SK-N-SH (cell line): ENCODE data around the gene BRAF. TPM values are rescaled to one million over a fixed set of nuclear protein-coding genes. Genes with fewer than 3 reads are reported as not detected.

ENCODE experiments used
- CTCF ChIA-PET: fragments of 300-600, 350-600 bp; formaldehyde crosslinking; extraction: SDS; loops from one replicate; lab custom pipeline; 2021; lab: Yijun Ruan, JAX
- POLR2A ChIA-PET: fragments of 350-600 bp; sonication (Branson Sonifier 250); formaldehyde crosslinking; extraction: SDS; loops from one replicate; lab custom pipeline; 2020; ENCODE audit warnings: antibody characterized with exemption, inconsistent platforms; lab: Yijun Ruan, JAX
- DNase-seq: peaks from one replicate; pipeline ENCODE4 v3.0.0; 2012
- H2AFZ ChIP-seq: fragments of 200-600 bp; sonication (generic); 2 replicates; pipeline ENCODE4 v1.8.1; 2016; ENCODE audit warnings: antibody characterized with exemption, mild to moderate bottlenecking, low read depth
- H3F3A ChIP-seq: fragments of 200-600 bp; sonication (generic); replicated peaks from 2 replicates; pipeline ENCODE3; 2016; ENCODE audit warnings: antibody characterized with exemption, mild to moderate bottlenecking; ENCODE audit not compliant: insufficient read depth
- H3K27ac ChIP-seq, 2 experiments: fragments of 200-500 bp in 1 of 2; fragments of 200-600 bp in 1 of 2; sonication (Bioruptor generic) in 1 of 2; sonication (generic), shearing (Covaris generic) in 1 of 2; 2 replicates each; pipeline versions ENCODE4 v1.5.1 to v1.6.1; 2014 to 2016; ENCODE audit warnings: low read depth in 2 of 2, inconsistent platforms in 1 of 2, low read length in 1 of 2, mild to moderate bottlenecking in 1 of 2, mixed read lengths in 1 of 2
- H3K27me3 ChIP-seq: fragments of 200-600 bp; sonication (generic), shearing (Covaris generic); 2 replicates; pipeline ENCODE4 v1.6.1; 2016; ENCODE audit warnings: mixed run types; ENCODE audit not compliant: insufficient read depth
- H3K36me3 ChIP-seq, 2 experiments: fragments of 200-500 bp in 1 of 2; fragments of 200-600 bp in 1 of 2; sonication (Bioruptor generic) in 1 of 2; sonication (generic) in 1 of 2; replicated peaks in 1 of 2; 2 replicates each; pipeline versions ENCODE3 to v1.5.1; 2014 to 2016; ENCODE audit warnings: low read length in 1 of 2, mild to moderate bottlenecking in 1 of 2; ENCODE audit not compliant: insufficient read depth in 2 of 2, control insufficient read depth in 1 of 2
- H3K4me1 ChIP-seq, 2 experiments: fragments of 200-500 bp in 1 of 2; fragments of 200-600 bp in 1 of 2; sonication (Bioruptor generic) in 1 of 2; sonication (generic), shearing (Covaris generic) in 1 of 2; 2 replicates each; pipeline versions ENCODE4 v1.5.1 to v1.6.1; 2014 to 2016; ENCODE audit warnings: low read depth in 1 of 2, low read length in 1 of 2, mixed run types in 1 of 2; ENCODE audit not compliant: insufficient read depth in 2 of 2, control insufficient read depth in 1 of 2
- H3K4me2 ChIP-seq: fragments of 200-600 bp; sonication (generic), shearing (Covaris generic); 2 replicates; pipeline ENCODE4 v1.6.1; 2017; ENCODE audit warnings: mixed run types
- H3K4me3 ChIP-seq, 2 experiments: fragments of 200-500 bp in 1 of 2; fragments of 200-600 bp in 1 of 2; sonication (Bioruptor generic) in 1 of 2; sonication (generic), shearing (Covaris generic) in 1 of 2; 2 replicates each; pipeline versions ENCODE4 v1.5.1 to v1.8.1; 2014 to 2016; ENCODE audit warnings: low read depth in 2 of 2, inconsistent platforms in 1 of 2, low read length in 1 of 2, mild to moderate bottlenecking in 1 of 2, mixed read lengths in 1 of 2, moderate library complexity in 1 of 2
- H3K79me2 ChIP-seq: fragments of 200-600 bp; sonication (generic); 2 replicates; pipeline ENCODE4 v1.8.1; 2017; ENCODE audit warnings: mild to moderate bottlenecking; ENCODE audit not compliant: insufficient read depth
- H3K9ac ChIP-seq: fragments of 200-600 bp; sonication (generic); 2 replicates; pipeline ENCODE4 v1.6.1; 2017; ENCODE audit warnings: mixed run types
- H3K9me2 ChIP-seq: fragments of 200-600 bp; sonication (generic); 2 replicates; pipeline ENCODE4 v1.6.1; 2017; ENCODE audit warnings: mixed run types
- H3K9me3 ChIP-seq: fragments of 200-600 bp; sonication (generic); 2 replicates; pipeline ENCODE4 v1.6.1; 2017; ENCODE audit warnings: mixed run types, mild to moderate bottlenecking, moderate library complexity
- H4K20me1 ChIP-seq: fragments of 200-600 bp; sonication (generic); 2 replicates; pipeline ENCODE4 v1.6.1; 2017; ENCODE audit warnings: mild to moderate bottlenecking, mixed run types; ENCODE audit not compliant: insufficient read depth
- EP300 ChIP-seq, 2 experiments: IDR thresholded peaks; 2 replicates each; pipeline versions ENCODE4 v1.4.0 to v1.6.1; 2012; ENCODE audit warnings: borderline replicate concordance in 1 of 2, low read depth in 1 of 2, low read length in 1 of 2
- FOXJ3 ChIP-seq: sonication (generic); formaldehyde crosslinking; IDR thresholded peaks from 2 replicates; pipeline ENCODE4 v1.5.1; 2020; ENCODE audit warnings: mild to moderate bottlenecking, missing genetic modification reagents
- FOXM1 ChIP-seq: IDR thresholded peaks from 2 replicates; pipeline ENCODE4 v1.4.0; 2012; ENCODE audit warnings: low read depth, mild to moderate bottlenecking
- JUND ChIP-seq: IDR thresholded peaks from 2 replicates; pipeline ENCODE4 v1.4.0; 2012
- MAX ChIP-seq: IDR thresholded peaks from 2 replicates; pipeline ENCODE4 v1.4.0; 2012; ENCODE audit warnings: low read depth
- MEF2A ChIP-seq: IDR thresholded peaks from 2 replicates; pipeline ENCODE4 v1.4.0; 2012; ENCODE audit warnings: low read depth, borderline replicate concordance
- NFIC ChIP-seq: IDR thresholded peaks from 2 replicates; pipeline ENCODE4 v1.4.0; 2012; ENCODE audit warnings: borderline replicate concordance
- PBX3 ChIP-seq: IDR thresholded peaks from 2 replicates; pipeline ENCODE4; 2012
- RAD21 ChIP-seq: IDR thresholded peaks from 2 replicates; pipeline ENCODE4 v1.6.1; 2012; ENCODE audit warnings: mild to moderate bottlenecking, low read length
- RCOR1 ChIP-seq: fragments of 150-350 bp; IDR thresholded peaks from 2 replicates; pipeline ENCODE4 v1.6.1; 2017; ENCODE audit warnings: antibody characterized with exemption, low read length
- RFX5 ChIP-seq: IDR thresholded peaks from 2 replicates; pipeline ENCODE4 v1.6.1; 2012; ENCODE audit warnings: mild to moderate bottlenecking, improper control_type of control experiment, low read length
- SMC3 ChIP-seq: IDR thresholded peaks from 2 replicates; pipeline ENCODE4 v1.6.1; 2012; ENCODE audit warnings: low read depth, low read length, improper control_type of control experiment
- TAF1 ChIP-seq: IDR thresholded peaks from 2 replicates; pipeline ENCODE4 v1.6.1; 2012; ENCODE audit warnings: low read depth, mild to moderate bottlenecking, low read length, moderate library complexity, borderline replicate concordance
- TCF12 ChIP-seq: IDR thresholded peaks from 2 replicates; pipeline ENCODE4 v1.4.0; 2012
- TEAD4 ChIP-seq: IDR thresholded peaks from 2 replicates; pipeline ENCODE4 v1.4.0; 2012; ENCODE audit warnings: mild to moderate bottlenecking, borderline replicate concordance; ENCODE audit not compliant: insufficient read depth
- USF1 ChIP-seq: IDR thresholded peaks from 2 replicates; pipeline ENCODE4 v1.4.0; 2012; ENCODE audit warnings: low read depth, borderline replicate concordance
- USF2 ChIP-seq: fragments of 150-350 bp; IDR thresholded peaks from 2 replicates; pipeline ENCODE4 v1.6.1; 2017; ENCODE audit warnings: antibody characterized with exemption, low read length, low read depth, borderline replicate concordance
- ZBTB33 ChIP-seq: IDR thresholded peaks from 2 replicates; pipeline ENCODE4 v1.4.0; 2012; ENCODE audit warnings: low read depth, borderline replicate concordance
- WGBS: methylation state at CpG from one replicate; pipeline ENCODE4 v1.1.6; 2017; ENCODE audit warnings: low lambda C conversion rate; 5-methylcytosine and 5-hydroxymethylcytosine counted together
- polyA plus RNA-seq, 3 experiments: library from polyadenylated mRNA; depleted of rRNA; stranded (reverse); fragments of >200 nt; gene quantifications; 2 replicates each; pipeline ENCODE4 v1.2.3, GENCODE V29; 2012

BRAF gene
- polyA plus RNA-seq, 1 of the 3 experiments (the other 2 are of a cell fraction), result 5.2 TPM

GRCh38 chr7:140881507-140882228 lies 43.1 kb downstream of the BRAF start:
- H3K9me3 ChIP-seq, result 0 out of 2 replicates have a peak, but pooled peaks cover 6% of the 10 kb centered on the region
- H2AFZ ChIP-seq, result no peak overlapping the region
- DNase-seq, result no peak
- no peak overlapping the region for H3K9ac ChIP-seq
- peaks cover 0 to 3% of the 10 kb centered on the region in 2 experiments; a peak in 1 of 4 replicates for H3K4me1 ChIP-seq
- no peaks in the 10 kb centered on the region for H3K9me2 ChIP-seq
- H3K79me2 ChIP-seq, result peaks cover 86% of the 10 kb centered on the region
- WGBS, result 96% methylated on average over 3 of the region's 3 CpGs
- no peak overlapping the region for H3K27ac ChIP-seq
- no peaks in the 10 kb centered on the region for H3K27me3 ChIP-seq
- H3F3A ChIP-seq, result peaks cover 10% of the 10 kb centered on the region
- no peak for TF ChIP-seq ZBTB33
- TF ChIP-seq USF1, result no peak
- no peak for TF ChIP-seq FOXJ3 (CRISPR knock-in tag)
- TF ChIP-seq MAX, result no peak
- no peak for TF ChIP-seq SMC3
- TF ChIP-seq JUND, result no peak
- no peak for TF ChIP-seq EP300 (IDR thresholded peaks at IDR 0.05; ENCODE audit: borderline replicate concordance in 1 of 2, low read depth in 1 of 2, low read length in 1 of 2)
- no peak for TF ChIP-seq RCOR1
- no peak for TF ChIP-seq MEF2A
- no peak for TF ChIP-seq USF2
- TF ChIP-seq NFIC, result no peak
- no peak for TF ChIP-seq FOXM1
- no peak for TF ChIP-seq TEAD4
- TF ChIP-seq PBX3, result no peak
- TF ChIP-seq RFX5, result no peak
- TF ChIP-seq RAD21, result no peak
- no peak for TF ChIP-seq TAF1
- TF ChIP-seq TCF12, result no peak
- peaks cover 0 to 4% of the 10 kb centered on the region in 2 experiments for H3K36me3 ChIP-seq
- no peak overlapping the region for H3K4me3 ChIP-seq
- ChIA-PET CTCF (interaction anchor here (0.6 to 1.1 kb wide), 2 partner anchors 71 to 856 kb away, joined by 3 read pairs; partner anchors contain the start of gene SSBP1), POLR2A (no interaction called here)
- H3K4me2 ChIP-seq, result no peak overlapping the region
- peaks cover 52% of the 10 kb centered on the region for H4K20me1 ChIP-seq
